GM10266 (cell line): ENCODE data around the gene GABBR2.

Experiments used
- DNase-seq: peaks from one replicate; pipeline ENCODE4 v3.0.0; 2012; ENCODE audit errors: extremely low spot score
- CTCF ChIP-seq: IDR thresholded peaks from 2 replicates; pipeline ENCODE4 v1.5.1; 2012; ENCODE audit warnings: mild to moderate bottlenecking, low read depth; ENCODE audit not compliant: control insufficient read depth, insufficient read depth; ENCODE audit errors: missing control alignments

GABBR2 gene

GRCh38 chr9:98635374-98635773 lies 73.4 kb downstream of the GABBR2 start:
- no peak for DNase-seq
- TF ChIP-seq CTCF, result no peak

GRCh38 chr9:98634685-98635336 lies 73.9 kb downstream of the GABBR2 start:
- TF ChIP-seq CTCF, result no peak
- no peak for DNase-seq

GRCh38 chr9:98632839-98633238 lies 75.9 kb downstream of the GABBR2 start:
- no peak for TF ChIP-seq CTCF
- no peak for DNase-seq

- no peak for DNase-seq
- no peak for TF ChIP-seq CTCF
Observed at GRCh38 chr9:98627296-98627695, 81.4 kb downstream of the GABBR2 start.

GRCh38 chr9:98625728-98626127 lies 83.0 kb downstream of the GABBR2 start:
- TF ChIP-seq CTCF, result no peak
- DNase-seq, result no peak

GRCh38 chr9:98619788-98620187 lies 88.9 kb downstream of the GABBR2 start:
- no peak for TF ChIP-seq CTCF
- DNase-seq, result no peak

- DNase-seq, result no peak
- no peak for TF ChIP-seq CTCF
Observed at GRCh38 chr9:98615633-98616032, 93.1 kb downstream of the GABBR2 start.
